H9 (cell line): ENCODE data around the gene MCF2L2. TPM values are rescaled to one million over a fixed set of nuclear protein-coding genes. Genes with fewer than 3 reads are reported as not detected.
A peak's percentile ranks its signal among the peaks of the same experiment; 100 is the strongest.

ENCODE experiments used
- DNase-seq: peaks from one replicate; pipeline ENCODE4 v3.0.0-alpha.2; 2017
- H2AFZ ChIP-seq: one replicate; pipeline ENCODE4 v1.6.1; 2013; ENCODE audit warnings: mild to moderate bottlenecking, low read length, control low read depth, moderate library complexity
- H2AK5ac ChIP-seq: 2 replicates; pipeline ENCODE4 v1.6.1; 2013; ENCODE audit warnings: low read length, control low read depth, mixed read lengths; ENCODE audit not compliant: insufficient read length
- H2BK120ac ChIP-seq: one replicate; pipeline ENCODE4 v1.6.1; 2013; ENCODE audit warnings: low read depth, mild to moderate bottlenecking, low read length, control low read depth, inconsistent platforms; ENCODE audit not compliant: poor library complexity, severe bottlenecking
- H2BK12ac ChIP-seq: 2 replicates; pipeline ENCODE4 v1.6.1; 2013; ENCODE audit warnings: low read length, control low read depth, mixed read lengths, low read depth; ENCODE audit not compliant: insufficient read length
- H2BK15ac ChIP-seq: 2 replicates; pipeline ENCODE4 v1.6.1; 2013; ENCODE audit warnings: low read depth, low read length, control low read depth
- H2BK20ac ChIP-seq: one replicate; pipeline ENCODE4 v1.6.1; 2013; ENCODE audit warnings: low read depth, mild to moderate bottlenecking, low read length, control low read depth, inconsistent platforms; ENCODE audit not compliant: poor library complexity, severe bottlenecking
- H2BK5ac ChIP-seq: 2 replicates; pipeline ENCODE4 v1.6.1; 2013; ENCODE audit warnings: low read length, control low read depth, mixed read lengths; ENCODE audit not compliant: insufficient read length
- H3K14ac ChIP-seq: 2 replicates; pipeline ENCODE4 v1.6.1; 2013; ENCODE audit warnings: low read length, control low read depth; ENCODE audit not compliant: insufficient read depth
- H3K18ac ChIP-seq: 2 replicates; pipeline ENCODE4 v1.6.1; 2013; ENCODE audit warnings: low read depth, mild to moderate bottlenecking, mixed read lengths, low read length, control low read depth; ENCODE audit not compliant: insufficient read length
- H3K23ac ChIP-seq: 2 replicates; pipeline ENCODE4 v1.6.1; 2013; ENCODE audit warnings: low read length, control low read depth, mixed read lengths, low read depth; ENCODE audit not compliant: insufficient read length
- H3K23me2 ChIP-seq: 2 replicates; pipeline ENCODE4 v1.6.1; 2013; ENCODE audit warnings: low read depth, mild to moderate bottlenecking, mixed read lengths, low read length, control low read depth; ENCODE audit not compliant: insufficient read length, poor library complexity, severe bottlenecking
- H3K27ac ChIP-seq: 2 replicates; pipeline ENCODE4 v1.5.1; 2013; ENCODE audit warnings: low read length, control low read depth, mixed read lengths, low read depth; ENCODE audit not compliant: insufficient read length
- H3K27me3 ChIP-seq: 2 replicates; pipeline ENCODE4 v1.6.1; 2013; ENCODE audit warnings: low read length, control low read depth, inconsistent platforms; ENCODE audit not compliant: insufficient read depth
- H3K4ac ChIP-seq: 2 replicates; pipeline ENCODE4 v1.6.1; 2013; ENCODE audit warnings: low read depth, mild to moderate bottlenecking, control low read depth, inconsistent platforms, low read length, moderate library complexity
- H3K4me1 ChIP-seq: 2 replicates; pipeline ENCODE4 v1.6.1; 2013; ENCODE audit warnings: low read length, control low read depth, inconsistent platforms; ENCODE audit not compliant: insufficient read depth
- H3K4me2 ChIP-seq: 2 replicates; pipeline ENCODE4 v1.6.1; 2013; ENCODE audit warnings: low read length, control low read depth, mixed read lengths; ENCODE audit not compliant: insufficient read length, insufficient read depth
- H3K56ac ChIP-seq: 2 replicates; pipeline ENCODE4 v1.6.1; 2013; ENCODE audit warnings: low read depth, mild to moderate bottlenecking, mixed read lengths, low read length, control low read depth; ENCODE audit not compliant: insufficient read length
- H3K79me1 ChIP-seq: 2 replicates; pipeline ENCODE4 v1.6.1; 2013; ENCODE audit warnings: low read depth, mild to moderate bottlenecking, moderate library complexity, low read length, control low read depth, inconsistent platforms; ENCODE audit not compliant: insufficient read depth, poor library complexity, severe bottlenecking
- H3K79me2 ChIP-seq: 2 replicates; pipeline ENCODE4 v1.6.1; 2013; ENCODE audit warnings: low read length, control low read depth, inconsistent platforms; ENCODE audit not compliant: insufficient read depth
- H3K9ac ChIP-seq: 2 replicates; pipeline ENCODE4 v1.6.1; 2013; ENCODE audit warnings: low read length, control low read depth, mixed read lengths; ENCODE audit not compliant: insufficient read length; ENCODE audit errors: extremely low read depth
- H3K9me3 ChIP-seq: one replicate; pipeline ENCODE4 v1.6.1; 2013; ENCODE audit warnings: low read depth, low read length, inconsistent platforms; ENCODE audit not compliant: control insufficient read depth
- H3T11ph ChIP-seq: one replicate; pipeline ENCODE4 v1.6.1; 2013; ENCODE audit warnings: mild to moderate bottlenecking, low read length, control low read depth, inconsistent platforms
- H4K20me1 ChIP-seq: one replicate; pipeline ENCODE4 v1.6.1; 2013; ENCODE audit not compliant: control insufficient read depth, insufficient read length, insufficient read depth
- H4K5ac ChIP-seq: 2 replicates; pipeline ENCODE4 v1.6.1; 2013; ENCODE audit warnings: low read depth, mild to moderate bottlenecking, mixed read lengths, low read length, control low read depth; ENCODE audit not compliant: insufficient read length
- H4K8ac ChIP-seq: replicated peaks from 2 replicates; pipeline ENCODE4 v1.6.1; 2013; ENCODE audit warnings: low read length, control low read depth, mixed read lengths, low read depth; ENCODE audit not compliant: insufficient read length
- H4K91ac ChIP-seq: 2 replicates; pipeline ENCODE4 v1.6.1; 2013; ENCODE audit warnings: low read depth, mild to moderate bottlenecking, moderate library complexity, mixed read lengths, low read length, control low read depth; ENCODE audit not compliant: insufficient read length
- H3K27ac Mint-ChIP-seq, 3 experiments: 2 replicates in 2 of 3; 3 replicates in 1 of 3; pipeline ENCODE4 v1.8.0; 2020 to 2021; ENCODE audit warnings: mixed read lengths in 3 of 3, mild to moderate bottlenecking in 1 of 3, moderate library complexity in 1 of 3
- H3K27me3 Mint-ChIP-seq: 2 replicates; pipeline ENCODE4 v1.8.0; 2021; ENCODE audit warnings: low read depth, mild to moderate bottlenecking, moderate library complexity, mixed read lengths
- H3K36me3 Mint-ChIP-seq, 3 experiments: 2 replicates in 2 of 3; 3 replicates in 1 of 3; pipeline ENCODE4 v1.8.0; 2020 to 2021; ENCODE audit warnings: low read depth in 3 of 3, mixed read lengths in 3 of 3; ENCODE audit not compliant: insufficient read depth in 1 of 3
- H3K4me1 Mint-ChIP-seq, 2 experiments: 2 replicates each; pipeline ENCODE4 v1.8.0; 2020; ENCODE audit warnings: mixed read lengths in 2 of 2
- H3K4me3 Mint-ChIP-seq, 2 experiments: 2 replicates in 1 of 2; 3 replicates in 1 of 2; pipeline ENCODE4 v1.8.0; 2020 to 2021; ENCODE audit warnings: mild to moderate bottlenecking in 2 of 2, mixed read lengths in 2 of 2, moderate library complexity in 1 of 2
- H3K9me3 Mint-ChIP-seq, 2 experiments: 2 replicates in 1 of 2; 3 replicates in 1 of 2; pipeline ENCODE4 v1.8.0; 2020; ENCODE audit warnings: mild to moderate bottlenecking in 2 of 2, mixed read lengths in 2 of 2, moderate library complexity in 1 of 2
- WGBS: extraction: QIAGEN DNeasy Blood & Tissue Kit; methylation state at CpG from one replicate; pipeline ENCODE4 v1.1.7; 2013; ENCODE audit warnings: missing lambda C conversion rate, low lambda C conversion rate, mixed read lengths; ENCODE audit not compliant: insufficient read length; ENCODE audit errors: extremely low coverage; 5-methylcytosine and 5-hydroxymethylcytosine counted together
- total RNA-seq: library from RNA; stranded (reverse); gene quantifications from 2 replicates; pipeline ENCODE4 v1.2.1, GENCODE V29; 2021
- TF ChIP-seq, protein P1 (sequence below): fragments of 200-600 bp; sonication (generic); conservative IDR thresholded peaks from 3 replicates; pipeline ENCODE4 v1.8.0; 2021; ENCODE audit warnings: antibody characterized with exemption, mild to moderate bottlenecking

Gene MCF2L2
- total RNA-seq, 1 experiment from 2014 or later = 6.4 TPM

DNA sequence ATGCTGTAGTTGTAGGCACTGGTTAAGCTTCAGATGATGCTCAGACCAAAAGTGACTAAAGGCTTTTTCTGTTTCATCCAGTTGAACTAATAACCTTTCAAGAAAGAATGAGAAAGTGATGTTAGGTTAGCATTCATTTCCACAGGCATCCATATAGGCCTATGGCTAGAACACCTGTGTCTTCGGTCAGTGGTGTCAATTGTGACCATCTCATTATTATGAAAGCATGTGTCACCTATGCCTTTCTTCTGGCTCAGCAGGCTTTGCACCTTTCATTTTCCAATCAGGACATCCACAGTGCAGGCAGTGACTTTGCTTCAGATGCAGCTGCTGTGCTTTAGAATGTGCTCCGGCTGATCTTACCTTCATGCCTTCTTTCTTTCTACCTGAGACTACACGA lies 117.5 kb downstream of the MCF2L2 start:
- H3K9me3 ChIP-seq = no peaks in the 10 kb centered on the region
- TF ChIP-seq, protein P1, sequence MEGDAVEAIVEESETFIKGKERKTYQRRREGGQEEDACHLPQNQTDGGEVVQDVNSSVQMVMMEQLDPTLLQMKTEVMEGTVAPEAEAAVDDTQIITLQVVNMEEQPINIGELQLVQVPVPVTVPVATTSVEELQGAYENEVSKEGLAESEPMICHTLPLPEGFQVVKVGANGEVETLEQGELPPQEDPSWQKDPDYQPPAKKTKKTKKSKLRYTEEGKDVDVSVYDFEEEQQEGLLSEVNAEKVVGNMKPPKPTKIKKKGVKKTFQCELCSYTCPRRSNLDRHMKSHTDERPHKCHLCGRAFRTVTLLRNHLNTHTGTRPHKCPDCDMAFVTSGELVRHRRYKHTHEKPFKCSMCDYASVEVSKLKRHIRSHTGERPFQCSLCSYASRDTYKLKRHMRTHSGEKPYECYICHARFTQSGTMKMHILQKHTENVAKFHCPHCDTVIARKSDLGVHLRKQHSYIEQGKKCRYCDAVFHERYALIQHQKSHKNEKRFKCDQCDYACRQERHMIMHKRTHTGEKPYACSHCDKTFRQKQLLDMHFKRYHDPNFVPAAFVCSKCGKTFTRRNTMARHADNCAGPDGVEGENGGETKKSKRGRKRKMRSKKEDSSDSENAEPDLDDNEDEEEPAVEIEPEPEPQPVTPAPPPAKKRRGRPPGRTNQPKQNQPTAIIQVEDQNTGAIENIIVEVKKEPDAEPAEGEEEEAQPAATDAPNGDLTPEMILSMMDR = no peak
- H3K23me2 ChIP-seq = no peaks in the 10 kb centered on the region
- WGBS = no CpG with 5 or more reads among the region's 3 CpGs
- no peak overlapping the region for H2BK12ac ChIP-seq
- no peaks in the 10 kb centered on the region for H3K4me1 ChIP-seq
- no peaks in the 10 kb centered on the region for H3K27me3 ChIP-seq
- H3K9ac ChIP-seq = no peak overlapping the region
- no peak overlapping the region for H2BK20ac ChIP-seq
- H3K4me1 Mint-ChIP-seq = peaks cover 3 to 10% of the 10 kb centered on the region in 2 experiments
- H4K20me1 ChIP-seq = no peaks in the 10 kb centered on the region
- no peak overlapping the region for H3T11ph ChIP-seq
- no peak overlapping the region for H4K91ac ChIP-seq
- no peak overlapping the region for H3K14ac ChIP-seq
- H2BK15ac ChIP-seq = no peak overlapping the region
- H3K79me1 ChIP-seq = no peaks in the 10 kb centered on the region
- H3K56ac ChIP-seq = no peak overlapping the region
- no peaks in the 10 kb centered on the region for H3K27me3 Mint-ChIP-seq
- H2AFZ ChIP-seq = no peak overlapping the region
- H3K27ac Mint-ChIP-seq = peak overlapping the region in 1 of 3 experiments; percentile 53; a peak in 1 of 7 replicates
- H3K27ac ChIP-seq = no peak overlapping the region
- no peak overlapping the region for H4K5ac ChIP-seq
- no peak for DNase-seq
- no peak overlapping the region for H3K18ac ChIP-seq
- no peak overlapping the region for H3K4me2 ChIP-seq
- H4K8ac ChIP-seq = no peak overlapping the region
- no peak overlapping the region for H3K4ac ChIP-seq
- H3K79me2 ChIP-seq = no peaks in the 10 kb centered on the region
- no peak overlapping the region for H2AK5ac ChIP-seq
- no peaks in the 10 kb centered on the region for H3K9me3 Mint-ChIP-seq
- no peak overlapping the region for H3K23ac ChIP-seq
- peaks cover 0 to 21% (median 5%) of the 10 kb centered on the region in 3 experiments; a peak in 6 of 7 replicates for H3K36me3 Mint-ChIP-seq
- H3K4me3 Mint-ChIP-seq = no peak overlapping the region
- no peak overlapping the region for H2BK120ac ChIP-seq
- no peak overlapping the region for H2BK5ac ChIP-seq
